HG02973 (cell line): ENCODE results near the gene RAE1.

ENCODE experiments used
- ATAC-seq: cut with Tn5 transposase; IDR thresholded peaks from one replicate; pipeline ENCODE4 v1.9.1; 2021; ENCODE audit warnings: moderate library complexity; ENCODE audit not compliant: unreplicated experiment

RAE1 gene

GRCh38 chr20:57387463-57387862, 36.4 kb downstream of the RAE1 start:
- ATAC-seq, result no peak

DNA sequence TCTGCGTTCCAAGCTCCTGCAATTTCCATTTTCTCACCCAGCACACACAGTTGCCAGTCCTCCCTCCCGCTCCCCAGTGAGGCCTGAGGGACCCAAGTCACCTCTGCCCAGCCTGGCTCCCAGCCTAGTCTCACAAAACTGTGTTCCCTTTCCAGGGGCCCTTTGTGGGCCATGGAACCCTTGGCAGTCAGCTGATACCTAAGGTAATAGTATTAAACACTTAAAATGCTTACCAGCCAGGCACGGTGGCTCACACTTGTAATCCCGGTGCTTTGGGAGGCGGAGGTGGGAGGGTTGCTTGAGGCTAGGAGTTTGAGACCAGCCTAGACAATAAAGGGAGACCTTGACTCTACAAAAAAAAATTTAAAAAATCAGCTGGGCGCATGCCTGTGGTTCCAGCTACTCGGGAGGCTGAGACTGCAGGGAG, 36.9 kb downstream of the RAE1 start:
- ATAC-seq, result no peak

GRCh38 chr20:57388953-57389694, 38.1 kb downstream of the RAE1 start:
- no peak for ATAC-seq

DNA sequence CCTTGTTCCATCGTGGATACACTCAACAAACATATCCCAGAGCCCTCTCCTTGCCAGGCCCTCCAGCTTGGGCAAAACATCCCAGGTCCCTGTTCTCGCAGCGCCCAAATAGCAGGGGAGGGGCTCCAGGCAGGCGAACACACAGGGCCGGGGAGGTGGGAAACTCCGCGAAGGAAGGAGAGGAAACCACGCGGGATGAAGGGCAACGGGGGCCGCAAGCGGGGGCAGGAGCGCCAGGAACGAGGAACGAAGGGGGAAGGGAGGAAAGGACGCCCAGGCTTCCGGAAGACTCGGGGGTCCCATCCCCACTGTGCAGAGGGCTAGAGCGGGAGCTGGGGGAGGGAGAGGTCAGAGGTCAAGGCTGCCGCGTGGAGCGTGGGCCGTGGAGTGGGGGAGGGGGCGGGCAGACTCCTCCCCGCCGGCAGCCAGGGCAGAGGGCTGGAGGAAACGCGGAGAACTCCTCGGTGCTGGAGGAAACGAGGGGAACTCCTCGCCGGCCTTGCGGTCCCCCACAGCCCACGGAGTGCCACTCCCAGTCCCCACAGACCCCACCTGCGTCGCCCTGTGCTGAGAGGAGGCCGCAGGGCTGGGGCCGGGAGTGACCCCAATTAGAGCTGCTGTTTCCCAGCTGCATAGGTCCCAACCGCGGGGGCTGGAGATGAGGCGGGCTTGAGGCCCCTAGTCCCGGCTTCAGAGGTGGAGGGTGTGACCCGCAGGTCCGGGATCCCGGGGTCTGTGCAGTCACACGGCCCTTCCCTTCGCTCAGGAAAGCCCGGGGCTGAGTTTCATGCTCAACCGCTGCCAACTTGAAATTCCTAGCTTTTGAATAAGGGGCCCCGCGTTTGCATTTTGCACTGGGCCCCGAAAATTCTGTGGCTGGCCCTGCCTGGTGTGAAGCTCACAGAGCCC, 38.9 kb downstream of the RAE1 start:
- ATAC-seq, result no peak

GRCh38 chr20:57390604-57391438, 39.8 kb downstream of the RAE1 start, which contains the start of gene RBM38:
RBM38 (plus strand) TSS chr20:57391396; CDS start chr20:57391582, 186 bp downstream.
- peak; percentile 48 for ATAC-seq

DNA sequence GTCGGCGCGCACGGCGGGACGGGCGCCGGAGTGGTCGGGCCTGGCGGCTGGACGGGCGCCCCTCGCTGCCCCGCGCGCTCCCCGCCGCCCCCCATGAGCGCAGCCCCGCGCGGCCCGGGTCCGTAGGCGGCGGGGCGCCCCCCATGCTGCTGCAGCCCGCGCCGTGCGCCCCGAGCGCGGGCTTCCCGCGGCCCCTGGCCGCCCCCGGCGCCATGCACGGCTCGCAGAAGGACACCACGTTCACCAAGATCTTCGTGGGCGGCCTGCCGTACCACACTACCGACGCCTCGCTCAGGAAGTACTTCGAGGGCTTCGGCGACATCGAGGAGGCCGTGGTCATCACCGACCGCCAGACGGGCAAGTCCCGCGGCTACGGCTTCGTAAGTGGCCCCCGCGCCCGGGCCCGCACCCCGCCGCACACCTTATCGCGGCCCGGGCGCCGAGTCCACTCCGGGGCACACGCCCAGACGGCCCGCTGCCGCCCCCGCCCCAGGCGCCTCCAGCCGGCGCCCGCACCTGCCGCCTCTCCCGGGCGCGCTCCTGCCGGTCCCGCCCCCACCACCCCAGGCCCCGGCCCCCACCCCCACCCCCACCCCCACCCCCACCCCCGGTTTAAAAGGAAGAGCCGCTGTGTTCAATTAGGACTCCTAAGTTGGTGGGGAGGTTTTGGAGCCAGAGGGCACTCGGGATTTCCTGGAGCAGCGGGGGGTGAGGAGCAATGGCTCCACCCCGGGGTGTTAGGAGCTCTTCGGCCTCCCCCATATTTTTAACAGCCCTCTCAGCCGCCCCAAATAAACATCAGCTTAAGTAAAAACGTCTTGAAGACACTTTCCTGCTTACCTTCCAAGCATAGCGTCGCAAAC, 40.6 kb downstream of the RAE1 start:
- ATAC-seq, result peak; percentile 8

DNA sequence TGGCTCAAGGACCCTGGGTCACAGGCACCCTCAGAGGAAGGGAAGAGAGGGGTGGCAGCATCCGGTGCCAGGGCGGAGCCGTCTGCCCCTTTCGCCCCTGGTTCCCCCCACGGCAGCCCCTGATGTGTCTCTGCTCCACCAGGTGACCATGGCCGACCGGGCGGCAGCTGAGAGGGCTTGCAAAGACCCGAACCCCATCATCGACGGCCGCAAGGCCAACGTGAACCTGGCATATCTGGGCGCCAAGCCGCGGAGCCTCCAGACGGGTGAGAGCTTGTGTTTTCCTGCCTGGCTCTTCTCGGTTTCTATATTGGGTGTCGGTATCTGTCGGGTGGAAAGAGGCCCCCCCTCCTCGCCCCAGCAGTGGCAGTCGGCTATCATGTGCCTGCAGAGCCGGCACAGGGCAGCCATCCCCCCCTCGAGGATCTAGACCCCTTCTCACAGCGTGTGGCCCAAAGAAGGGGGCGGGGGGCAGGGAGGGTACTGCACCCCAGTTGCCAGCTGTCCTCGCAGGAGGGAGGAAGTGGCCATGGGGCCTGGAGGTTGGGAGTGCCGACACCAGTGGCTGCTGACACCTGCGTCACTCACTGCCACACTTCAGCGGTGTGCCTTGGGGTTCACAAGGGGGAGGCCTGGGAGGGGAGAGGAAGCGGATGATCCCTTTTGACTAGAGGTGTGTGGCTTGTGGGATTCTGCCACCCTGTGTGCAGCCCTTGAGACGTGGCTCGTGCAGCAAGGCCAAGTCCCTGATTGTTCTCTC, 41.6 kb downstream of the RAE1 start:
- no peak for ATAC-seq

GRCh38 chr20:57393321-57394120, 42.5 kb downstream of the RAE1 start:
- no peak for ATAC-seq

DNA sequence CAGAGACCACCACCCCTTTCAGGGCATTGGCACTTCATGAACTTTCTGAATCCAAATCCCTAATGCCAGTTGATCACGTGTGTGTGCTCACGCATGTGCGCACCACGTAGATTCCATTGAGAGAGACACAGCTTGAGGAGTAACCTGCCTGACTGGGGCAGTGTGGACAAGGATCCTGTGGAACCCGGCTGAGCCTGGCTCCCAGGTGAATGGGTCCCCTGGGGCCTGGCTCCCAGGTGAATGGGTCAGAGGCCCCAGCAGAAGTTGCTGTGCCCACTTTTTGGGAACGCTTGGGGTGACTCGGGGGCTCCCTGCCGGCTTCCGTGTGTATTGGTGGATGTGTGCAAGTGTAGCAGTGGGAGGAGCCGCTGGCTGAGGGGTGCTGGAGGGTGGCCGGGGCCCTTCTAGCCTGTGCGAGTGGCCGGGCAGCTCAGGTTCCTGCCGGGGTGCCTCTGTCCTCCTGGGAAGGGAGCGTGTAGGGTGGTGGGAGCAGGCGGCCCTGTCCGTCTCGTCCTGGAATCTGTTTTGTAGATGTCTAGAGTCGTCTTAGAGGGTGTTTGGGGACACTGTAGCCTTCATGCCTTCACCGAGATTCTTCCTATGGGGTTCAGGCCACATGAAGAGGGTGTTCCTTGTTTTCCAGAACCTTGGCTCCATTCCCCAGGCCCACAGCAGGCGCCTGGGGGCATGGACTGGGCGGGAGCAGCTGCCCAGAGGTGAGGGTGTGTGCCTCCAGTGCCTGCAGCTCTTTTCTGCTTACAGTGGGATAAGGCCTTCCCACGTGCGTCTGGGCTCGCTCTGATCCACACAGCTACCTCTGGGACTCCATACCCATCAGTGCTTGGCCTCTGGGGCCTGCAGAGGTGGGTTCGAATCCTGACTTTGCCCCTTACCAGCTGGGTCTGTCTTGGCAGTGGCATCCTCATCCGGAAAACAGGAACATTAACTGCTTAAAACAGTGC, 43.3 kb downstream of the RAE1 start:
- ATAC-seq, result no peak

GRCh38 chr20:57395111-57395966, 44.3 kb downstream of the RAE1 start:
- no peak for ATAC-seq

GRCh38 chr20:57396212-57396983, 45.3 kb downstream of the RAE1 start:
- ATAC-seq, result no peak

GRCh38 chr20:57396984-57397692, 46.1 kb downstream of the RAE1 start:
- no peak for ATAC-seq

DNA sequence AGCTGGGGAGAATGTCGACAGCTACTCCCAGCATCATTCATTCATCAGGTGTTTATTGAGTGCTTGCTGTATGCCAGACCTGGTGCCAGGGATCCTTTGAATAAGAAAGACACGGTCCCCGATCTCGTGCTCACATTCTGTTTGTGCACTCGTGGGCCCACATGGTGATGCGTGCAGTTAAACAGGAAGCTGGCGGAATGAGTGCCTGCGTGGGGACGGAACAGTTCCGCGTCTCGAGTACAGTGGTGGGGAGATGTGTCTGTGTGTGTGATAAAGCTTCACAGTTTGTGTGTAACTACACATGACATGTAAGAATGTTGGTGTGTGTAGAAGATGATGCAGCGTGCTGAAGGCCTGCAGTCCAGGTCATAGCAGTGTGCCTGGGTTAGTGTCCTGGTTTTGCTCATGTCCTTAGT, 46.6 kb downstream of the RAE1 start:
- ATAC-seq, result peak; percentile 7

- peak; percentile 45 for ATAC-seq
These were observed 47.3 kb downstream of the RAE1 start for GRCh38 chr20:57398231-57398821.
